Effector CD4-positive, alpha-beta T cell (primary cell): ENCODE measurements around the gene TRIM31. TPM values are rescaled to one million over a fixed set of nuclear protein-coding genes. Genes with fewer than 3 reads are reported as not detected.

Experiments
- DNase-seq: peaks from one replicate; pipeline ENCODE4 v3.0.0-alpha.2; 2020
- total RNA-seq: gene quantifications from one replicate; lab custom pipeline; 2026; lab: John Stamatoyannopoulos, UW

Gene TRIM31
- not detected for total RNA-seq

- DNase-seq = no peak
These were observed at the start of gene TRIM31 for GRCh38 chr6:30113003-30113759. TSS of gene TRIM31 (minus strand) at chr6:30113090. CDS start at chr6:30112805, 285 bp downstream.

DNA sequence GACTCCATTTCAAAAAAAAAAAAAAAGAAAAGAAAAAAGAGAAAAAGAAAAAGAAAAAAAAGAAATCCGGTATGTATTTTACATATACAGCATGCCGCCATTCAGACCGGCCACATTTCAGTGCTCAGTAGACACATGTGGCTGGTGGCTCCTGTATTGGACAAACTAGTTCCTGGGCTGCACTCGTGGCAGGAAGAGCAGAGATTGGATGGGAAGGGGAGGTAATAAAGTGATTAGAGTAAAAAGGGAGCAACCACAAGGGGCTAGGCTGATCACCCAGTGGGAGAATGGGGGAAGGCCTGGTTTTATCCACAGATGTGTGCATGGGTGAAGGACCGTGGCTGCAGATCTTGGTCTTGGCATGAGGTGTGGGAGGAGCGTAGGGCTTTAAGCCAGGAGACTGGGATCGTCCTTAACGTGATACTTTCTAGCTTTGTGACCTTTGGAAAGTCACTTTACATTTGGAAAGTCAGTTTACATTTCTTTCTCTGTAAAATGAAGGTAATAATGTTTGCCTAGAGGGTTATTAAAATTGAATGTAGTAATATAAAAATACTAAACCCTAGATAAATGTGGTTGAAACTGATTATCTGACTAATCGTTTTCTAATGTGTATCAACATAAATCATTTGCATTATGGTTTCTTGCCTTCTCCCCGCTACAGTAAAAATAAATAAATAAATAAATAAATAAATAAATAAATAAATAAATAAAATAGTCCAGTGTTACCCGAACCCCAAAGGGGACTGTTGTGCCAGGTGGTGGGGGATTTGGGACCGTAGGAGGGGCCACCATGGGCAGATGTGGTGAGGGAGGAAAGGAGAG, 49.6 kb upstream of the TRIM31 start:
- no peak for DNase-seq

GRCh38 chr6:30160785-30161531, 48.1 kb upstream of the TRIM31 start, which contains the start of gene TRIM10:
TSS of gene TRIM10 (minus strand) at chr6:30161211. CDS start at chr6:30160858, 353 bp downstream.
- DNase-seq = no peak

GRCh38 chr6:30160008-30160784, 47.3 kb upstream of the TRIM31 start:
- DNase-seq = no peak

GRCh38 chr6:30158475-30159040, 45.7 kb upstream of the TRIM31 start:
- no peak for DNase-seq

GRCh38 chr6:30157999-30158398, 45.1 kb upstream of the TRIM31 start:
- DNase-seq = no peak

DNA sequence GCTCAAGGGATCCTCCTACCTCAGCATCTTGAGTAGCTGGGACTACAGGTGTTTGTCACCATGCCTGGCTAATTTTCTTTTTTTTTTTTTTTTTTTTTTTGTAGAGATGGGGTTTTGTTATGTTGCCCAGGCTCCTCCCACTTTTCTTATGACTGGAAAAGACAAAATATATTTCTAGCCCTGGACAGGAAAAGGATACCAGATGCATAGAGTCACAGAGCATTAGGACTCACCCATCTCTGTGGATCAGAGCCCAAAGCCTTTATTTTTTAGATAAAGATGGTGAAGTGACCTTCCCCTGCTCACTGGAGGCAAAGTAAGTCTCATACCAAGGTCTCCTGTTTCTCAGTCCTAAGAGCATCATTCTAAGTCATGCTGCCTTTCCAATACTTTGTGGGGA, 44.7 kb upstream of the TRIM31 start:
- no peak for DNase-seq

GRCh38 chr6:30156774-30157173, 43.9 kb upstream of the TRIM31 start:
- DNase-seq = no peak

DNA sequence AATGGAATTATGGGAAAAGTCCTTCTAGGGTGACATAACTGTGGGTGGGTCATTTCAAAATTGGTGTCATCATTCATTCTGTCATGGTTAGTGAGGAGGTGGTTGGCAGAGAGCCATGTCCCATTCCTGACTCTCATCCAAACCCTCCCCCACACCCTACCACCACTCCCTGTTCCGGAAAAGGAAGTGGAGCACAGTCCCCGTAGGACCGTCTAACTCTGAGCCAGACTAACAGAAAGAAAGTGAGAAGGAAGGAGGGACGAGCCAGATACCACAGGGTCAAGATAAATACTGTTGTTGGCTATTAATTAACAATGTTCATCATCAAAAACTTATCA, 43.3 kb upstream of the TRIM31 start:
- no peak for DNase-seq

GRCh38 chr6:30155520-30156261, 42.8 kb upstream of the TRIM31 start:
- DNase-seq = no peak

- no peak for DNase-seq
These were observed 42.0 kb upstream of the TRIM31 start for GRCh38 chr6:30154709-30155519.

DNA sequence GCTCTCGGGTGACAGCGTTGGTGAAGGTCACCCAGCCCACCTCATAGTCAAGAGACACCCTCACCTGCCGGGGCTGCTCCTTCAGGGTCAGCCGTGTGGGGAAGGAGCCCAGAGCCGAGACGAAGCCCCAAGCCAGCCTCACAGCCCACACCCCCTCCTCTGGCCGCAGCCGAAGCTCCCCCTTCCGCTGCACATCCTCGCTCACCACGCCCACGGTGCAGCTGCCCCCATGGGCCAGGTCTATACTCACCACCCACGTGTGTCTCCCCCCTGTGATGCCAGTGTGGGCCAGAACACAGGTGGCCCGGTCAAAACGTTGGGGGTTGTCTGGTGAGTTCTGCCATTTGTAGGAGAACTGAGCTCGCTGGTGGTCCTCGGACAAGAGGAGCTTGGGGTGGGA, 41.2 kb upstream of the TRIM31 start:
- DNase-seq = no peak

- DNase-seq = no peak
These were observed 40.2 kb upstream of the TRIM31 start for GRCh38 chr6:30152910-30153610.

GRCh38 chr6:30152016-30152673, 39.3 kb upstream of the TRIM31 start:
- no peak for DNase-seq

- no peak for DNase-seq
These were observed 38.7 kb upstream of the TRIM31 start for GRCh38 chr6:30151580-30151979.

DNA sequence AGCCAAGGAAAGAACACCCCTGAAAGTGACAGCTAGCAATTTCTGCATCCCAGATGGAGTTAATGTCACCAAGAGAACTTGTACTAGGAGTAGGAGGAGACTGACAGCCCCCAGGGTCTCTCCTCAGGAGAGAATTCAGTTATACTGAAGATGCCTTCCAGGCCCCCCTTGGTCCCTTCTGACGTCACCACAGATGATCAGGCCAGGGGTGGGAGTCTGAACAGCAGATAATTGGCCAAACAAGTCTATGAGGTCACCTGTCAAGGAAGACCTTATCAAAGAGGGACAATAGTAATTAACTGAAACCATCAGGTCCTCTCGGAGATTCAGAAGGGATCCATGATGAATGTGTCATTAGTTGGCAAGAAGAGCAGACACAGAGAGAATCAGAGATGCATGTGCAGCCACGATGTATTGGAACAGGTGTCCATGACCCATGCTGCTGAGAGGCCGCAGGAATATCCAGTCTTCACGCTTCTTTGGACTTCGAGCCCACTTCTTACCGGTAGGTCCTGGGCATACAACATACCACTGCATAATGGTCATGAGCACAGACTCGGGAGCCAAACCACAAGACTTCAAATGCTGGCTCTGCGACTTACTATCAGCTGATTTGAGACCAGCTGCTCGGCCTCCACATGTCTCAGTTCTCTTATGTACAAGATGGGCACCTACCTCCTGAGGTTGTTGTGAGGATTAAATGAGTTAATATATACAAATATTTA, 37.9 kb upstream of the TRIM31 start:
- DNase-seq = no peak

DNA sequence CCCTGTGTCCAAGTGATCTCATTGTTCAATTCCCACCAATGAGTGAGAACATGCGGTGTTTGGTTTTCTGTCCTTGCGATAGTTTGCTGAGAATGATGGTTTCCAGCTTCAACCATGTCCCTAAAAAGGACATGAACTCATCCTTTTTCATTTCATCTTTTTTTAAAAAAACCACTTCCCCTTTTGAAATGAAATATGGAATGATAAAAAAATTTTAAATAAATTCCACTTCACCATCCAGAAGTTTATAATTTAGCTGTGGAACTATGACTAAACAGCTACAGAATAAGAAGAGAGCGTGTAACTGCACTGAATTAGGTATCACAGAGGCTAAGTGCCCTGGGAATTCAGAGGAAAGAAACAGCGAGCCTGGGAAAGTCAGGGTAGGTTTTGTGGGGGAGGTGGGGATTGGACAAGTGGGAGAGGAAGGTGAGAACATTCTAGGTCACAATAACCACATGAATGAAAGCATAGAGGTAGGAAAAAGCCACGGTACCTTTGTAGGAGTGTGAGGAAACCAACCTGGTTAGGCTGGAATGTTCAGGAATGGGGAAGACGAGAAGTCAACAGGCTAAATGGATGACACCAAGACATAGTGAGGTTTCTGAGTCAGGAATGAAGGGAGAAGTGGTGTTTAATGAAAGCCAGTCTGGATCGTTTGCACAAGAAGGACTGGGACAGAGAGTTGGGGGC, 37.1 kb upstream of the TRIM31 start:
- no peak for DNase-seq

GRCh38 chr6:30149234-30149633, 36.3 kb upstream of the TRIM31 start:
- no peak for DNase-seq
